HL-60/S4 treated with phorbol 12-myristate 13-acetate at 8.2 ng/mL for 4 days and 3 days (cell line): ENCODE measurements around the gene MMP24OS.

ENCODE experiments used
- in situ Hi-C: fragments of 300-500 bp; cut with MboI; formaldehyde crosslinking; loops from 2 replicates; pipeline ENCODE4 v1.15.0; 2022; ENCODE audit warnings: low sequenced_read_pairs

The MMP24OS gene

DNA sequence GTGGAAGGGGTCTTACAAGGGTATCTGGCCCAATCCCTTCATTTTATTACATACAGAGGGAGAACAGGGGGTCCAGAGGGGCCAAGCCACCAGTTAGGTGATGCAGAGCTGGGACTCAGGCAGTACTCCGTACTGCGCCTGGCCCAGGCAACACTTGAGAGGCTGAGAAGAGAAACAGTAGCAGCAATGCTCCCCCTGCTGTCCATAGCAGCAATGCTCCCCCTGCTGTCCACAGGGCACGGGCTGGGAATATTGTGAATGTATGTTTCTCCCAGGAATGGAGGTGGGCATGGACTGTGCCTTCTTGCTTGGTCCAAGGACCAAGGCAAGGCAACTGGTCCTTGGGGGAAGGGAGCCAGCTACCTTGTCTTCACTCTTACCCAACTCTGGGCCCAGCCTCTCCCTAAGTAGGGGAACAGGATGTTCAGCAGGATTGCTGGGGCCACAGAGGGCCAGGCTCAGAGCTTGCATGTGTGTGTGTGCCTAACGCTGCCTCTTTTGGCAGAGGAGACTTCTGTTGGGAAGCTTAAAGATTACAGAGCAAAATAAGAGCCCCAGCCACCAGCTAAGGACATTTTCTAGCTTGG, 29.1 kb upstream of the MMP24OS start:
- in situ Hi-C loops: no loop called here

DNA sequence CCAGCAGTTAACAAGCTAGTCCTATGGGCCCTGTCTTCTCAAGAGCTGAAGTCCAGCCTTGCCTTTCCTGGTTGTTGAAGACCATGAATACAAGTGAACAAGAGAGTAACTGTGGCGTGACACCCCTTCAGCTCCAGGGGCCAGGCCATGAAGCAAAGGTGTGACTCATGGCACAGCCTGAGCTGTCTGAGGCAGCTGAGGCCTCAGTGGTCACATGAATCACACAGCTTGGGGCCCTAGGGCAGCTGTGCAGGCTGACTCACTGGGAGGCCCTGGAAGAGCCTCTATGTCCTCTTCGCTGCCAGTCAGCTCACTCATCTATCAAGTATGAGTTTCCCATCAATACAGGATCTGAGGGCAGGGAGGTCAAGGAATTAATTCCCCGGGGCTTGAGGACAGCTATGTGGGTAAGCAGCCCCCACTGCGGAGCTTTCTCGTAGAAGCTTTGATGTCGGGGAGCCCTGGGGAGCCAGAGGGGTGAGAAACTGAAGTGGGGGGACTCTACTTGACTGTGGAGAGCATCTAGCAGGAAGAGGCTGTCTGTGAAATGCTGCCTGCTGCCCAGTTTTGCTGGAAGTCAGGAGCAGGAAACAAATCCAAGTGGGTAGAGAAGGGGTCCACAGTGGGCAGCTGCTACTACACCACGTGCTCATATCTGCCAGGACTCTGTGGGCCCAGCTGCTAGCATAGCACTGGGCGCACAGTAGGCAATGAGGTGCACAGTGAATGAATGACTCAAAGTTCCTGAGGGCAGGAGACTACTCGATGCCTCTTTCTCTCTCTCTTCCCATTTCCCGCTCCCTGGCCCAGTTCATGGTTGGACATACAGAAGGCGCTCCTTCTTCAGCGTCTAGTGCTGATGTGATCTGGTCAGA, 28.0 kb upstream of the MMP24OS start:
- in situ Hi-C loops: no loop called here

DNA sequence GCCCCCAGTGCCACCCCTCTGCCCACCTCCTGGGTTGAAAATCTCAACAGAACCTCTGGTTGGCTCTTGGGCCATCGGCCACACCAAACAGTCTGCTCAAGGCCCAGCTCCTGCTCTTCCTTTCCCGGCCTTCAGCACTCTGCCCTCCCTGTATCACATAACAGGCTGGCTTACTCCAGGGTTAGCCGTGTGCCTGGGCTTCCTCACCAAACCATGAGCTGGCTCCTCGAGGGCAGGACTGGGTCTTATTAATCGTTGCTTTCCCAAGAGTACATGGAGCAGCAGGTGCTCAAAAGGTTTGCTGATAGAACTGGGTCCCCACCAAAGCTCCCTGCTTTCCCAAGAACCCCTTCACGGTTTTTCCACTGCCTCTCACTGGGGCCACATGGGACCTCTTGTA, 27.0 kb upstream of the MMP24OS start:
- in situ Hi-C loops: no loop called here

DNA sequence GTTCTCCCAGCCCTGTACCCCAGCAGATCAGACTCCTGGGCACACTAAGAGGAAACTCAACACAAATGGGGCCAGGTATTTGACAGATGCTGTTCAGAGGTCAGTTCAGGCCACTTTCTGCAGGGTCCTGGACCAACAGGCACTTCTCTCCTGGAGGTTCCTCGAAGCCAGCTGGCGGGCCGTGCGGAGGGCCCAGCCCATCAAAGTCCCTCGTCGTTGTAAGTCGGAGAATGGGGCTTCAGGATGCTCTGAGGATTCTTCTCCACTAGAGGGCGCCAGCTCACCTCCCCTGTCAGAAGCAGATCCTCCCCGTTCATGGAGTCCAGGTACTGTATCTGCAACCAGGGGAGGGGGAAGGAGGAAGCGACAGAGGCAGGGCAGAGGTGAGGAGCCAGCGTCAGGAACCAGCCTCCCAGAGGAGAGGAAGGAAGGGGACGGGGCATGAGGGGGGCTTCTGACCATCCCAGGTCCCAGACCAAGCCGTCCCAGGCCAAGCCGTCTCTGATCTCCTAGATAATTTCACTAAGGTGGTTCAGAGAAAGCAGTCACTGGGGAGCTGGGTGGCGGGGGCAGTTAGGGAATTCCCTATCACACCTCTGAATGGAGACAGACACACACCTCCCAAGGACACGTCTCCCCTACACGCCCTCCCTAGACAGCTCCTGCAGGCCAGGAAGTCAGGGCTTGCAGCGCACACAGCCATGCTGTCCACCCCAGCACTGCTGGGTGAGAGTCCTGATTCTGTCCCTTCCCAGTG, 26.0 kb upstream of the MMP24OS start:
- in situ Hi-C loops: no loop called here

DNA sequence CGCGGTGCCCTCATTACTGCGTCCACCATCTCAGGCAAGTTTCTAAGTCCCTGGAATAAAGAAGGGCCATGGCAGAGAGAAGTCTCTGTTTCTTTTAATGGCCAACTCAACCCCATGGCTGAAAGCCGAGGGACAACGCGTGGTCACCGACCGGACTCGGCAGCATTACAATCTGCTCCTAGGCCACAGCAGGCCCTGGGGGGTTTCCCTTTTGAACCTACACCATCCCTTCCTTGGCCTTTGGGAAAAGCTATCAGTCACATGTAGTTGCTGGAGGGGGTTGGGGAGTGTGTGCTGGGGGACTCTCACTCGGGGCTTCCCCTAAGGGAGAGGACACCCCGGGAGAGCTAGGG, 25.4 kb upstream of the MMP24OS start:
- in situ Hi-C loops: no loop called here

DNA sequence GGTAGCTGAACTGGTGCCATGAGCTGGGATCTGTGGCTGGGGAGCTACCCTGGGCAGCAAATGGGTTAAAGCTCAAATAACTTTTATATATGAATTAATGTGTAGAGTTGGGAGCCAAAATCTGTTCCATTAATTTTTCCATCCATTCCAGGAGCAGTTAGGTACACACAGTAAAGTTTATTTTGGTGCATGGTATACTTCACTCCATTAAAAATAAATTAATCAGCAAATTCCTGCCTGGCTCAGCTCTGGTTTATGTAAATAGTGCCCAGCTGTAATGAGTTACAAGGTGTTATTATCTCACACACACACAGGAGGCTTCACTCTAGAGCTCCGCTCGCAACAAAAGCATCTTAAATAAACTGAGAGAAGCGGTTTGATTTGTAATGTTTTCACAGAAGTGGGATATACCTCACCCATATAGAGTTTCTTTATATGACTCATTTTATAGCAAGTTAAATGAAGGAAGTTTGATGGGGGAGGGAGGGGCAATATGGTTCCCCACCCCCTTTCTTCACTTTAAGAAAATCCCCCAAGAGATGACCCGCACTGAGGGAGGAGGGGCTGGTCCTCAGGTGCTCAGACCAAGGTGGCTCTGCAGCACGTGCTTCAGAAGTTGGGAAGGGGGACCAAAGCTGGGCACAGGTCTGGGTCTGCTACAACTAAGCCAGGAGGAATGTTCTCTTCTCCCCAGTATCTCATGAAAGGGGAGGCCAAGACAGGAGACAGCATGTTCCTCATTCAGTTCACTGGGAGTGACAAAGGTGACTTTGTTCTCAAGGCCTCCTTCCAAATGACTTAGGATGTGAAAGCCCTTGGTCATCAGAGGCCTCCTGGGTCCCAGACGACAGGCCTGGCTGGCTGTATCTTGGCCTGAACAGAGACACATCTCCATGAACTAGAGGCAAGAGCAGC, 24.8 kb upstream of the MMP24OS start:
- in situ Hi-C loops: no loop called here

DNA sequence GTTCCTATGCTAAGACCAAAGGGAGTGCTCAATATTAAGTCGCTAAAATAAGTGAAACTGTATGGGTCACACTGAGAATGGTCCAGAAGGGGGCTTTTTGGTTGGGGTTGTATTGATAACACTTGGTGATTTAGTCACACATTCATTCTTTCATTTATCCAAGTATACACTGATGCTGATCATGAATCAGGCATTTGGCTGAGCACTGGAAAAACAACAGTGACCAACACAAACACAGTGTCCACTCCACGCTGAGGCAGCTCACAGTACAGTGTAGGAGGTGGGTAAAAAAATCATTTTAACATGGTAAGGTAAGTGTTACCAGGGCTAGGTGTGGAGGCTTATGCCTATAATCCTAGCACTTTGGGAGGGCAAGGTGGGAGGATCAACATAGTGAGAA, 23.5 kb upstream of the MMP24OS start:
- in situ Hi-C loops: no loop called here

DNA sequence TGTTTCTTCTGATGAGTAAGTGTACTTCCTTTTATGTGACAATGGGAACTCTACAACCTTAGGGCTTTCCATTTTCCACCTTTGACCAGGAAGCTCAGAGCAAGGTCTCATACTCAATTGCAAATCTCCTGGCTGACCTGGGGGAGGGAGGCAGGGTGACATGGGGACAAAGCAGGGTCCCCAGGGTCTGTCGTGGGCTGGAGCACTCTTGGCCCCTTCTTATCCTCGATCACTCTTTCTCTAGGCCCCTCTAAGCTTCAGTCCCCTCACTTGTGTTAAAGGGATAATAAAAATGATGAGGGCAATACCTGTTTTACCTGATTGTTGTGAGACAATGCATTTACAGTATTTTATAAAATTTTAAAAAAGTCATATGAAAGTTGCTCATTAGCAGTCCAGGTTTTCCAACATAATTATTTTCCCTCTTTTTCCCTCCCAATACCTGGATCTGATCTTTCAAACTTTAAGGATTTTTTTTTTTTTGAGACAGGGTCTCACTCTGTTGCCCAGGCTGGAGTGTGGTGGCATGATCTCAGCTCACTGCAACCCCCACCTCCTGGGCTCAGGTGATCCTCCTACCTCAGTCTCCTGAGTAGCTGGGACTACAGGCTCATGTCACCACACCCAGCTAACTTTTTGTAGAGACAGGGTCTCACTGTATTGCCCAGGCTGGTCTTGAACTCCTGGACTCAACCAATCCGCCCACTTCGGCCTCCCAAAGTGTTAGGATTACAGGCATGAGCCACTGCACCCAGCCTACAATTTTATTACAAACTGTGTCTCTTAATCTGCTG, 22.7 kb upstream of the MMP24OS start:
- in situ Hi-C loops: no loop called here

DNA sequence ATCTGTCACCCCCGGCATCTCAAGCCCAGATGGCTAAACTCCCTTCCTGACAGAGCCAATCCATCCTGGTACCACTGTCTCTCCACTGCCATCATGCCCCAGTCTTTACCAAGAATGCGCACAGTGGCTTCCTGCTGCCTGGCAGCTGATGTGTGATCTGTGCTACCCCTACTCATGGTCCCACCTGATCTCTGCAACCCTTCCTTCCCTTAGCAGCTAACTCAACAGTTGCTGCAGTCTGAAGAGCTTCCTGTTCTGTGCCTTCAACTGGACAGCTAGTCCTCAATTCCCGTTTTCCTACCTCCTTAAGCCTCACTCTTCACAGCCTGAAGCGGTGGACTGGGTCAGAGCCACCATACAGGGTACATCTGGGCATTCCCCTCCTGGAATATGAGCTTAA, 21.9 kb upstream of the MMP24OS start:
- in situ Hi-C loops: no loop called here

DNA sequence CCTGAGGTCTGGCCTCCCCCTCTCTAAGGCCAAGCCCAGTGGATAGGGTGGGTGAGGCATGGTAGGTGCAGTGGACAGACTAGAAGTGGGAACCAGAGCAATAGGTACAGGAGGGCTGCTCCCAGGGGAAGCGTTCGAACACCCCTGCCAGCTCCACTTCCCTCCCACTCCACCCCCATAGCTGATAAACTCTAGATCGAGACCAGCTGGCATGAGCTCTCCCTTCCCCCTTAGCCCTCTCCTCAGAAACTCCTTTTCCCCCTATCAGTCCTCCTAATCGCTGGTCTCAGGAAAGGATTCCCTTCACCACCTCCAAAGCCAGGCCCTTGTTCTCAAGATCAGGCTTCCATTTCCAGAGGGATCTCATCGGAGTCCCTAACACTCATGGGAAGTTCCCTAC, 20.3 kb upstream of the MMP24OS start:
- in situ Hi-C loops: no loop called here

DNA sequence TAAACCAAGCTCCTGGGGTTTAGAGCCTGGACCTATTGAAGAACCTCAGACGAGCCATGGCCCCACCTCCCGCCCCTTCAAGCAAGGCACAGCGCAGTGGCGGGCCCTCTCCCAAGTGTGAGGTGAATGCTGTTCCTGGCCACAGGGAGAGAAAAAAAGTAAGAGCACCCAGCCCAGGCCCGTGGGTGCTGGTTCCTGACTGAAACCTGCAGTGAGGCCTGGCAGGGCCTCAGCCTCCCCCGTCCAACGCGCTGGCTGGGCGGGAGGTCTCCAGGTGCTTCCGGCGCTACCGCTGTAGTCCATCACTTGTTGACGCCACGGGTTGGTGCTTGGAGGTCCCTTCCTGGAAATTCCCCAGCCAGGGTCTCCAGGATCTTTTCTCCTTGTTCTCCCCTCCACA, 19.8 kb upstream of the MMP24OS start:
- in situ Hi-C loops: no loop called here

DNA sequence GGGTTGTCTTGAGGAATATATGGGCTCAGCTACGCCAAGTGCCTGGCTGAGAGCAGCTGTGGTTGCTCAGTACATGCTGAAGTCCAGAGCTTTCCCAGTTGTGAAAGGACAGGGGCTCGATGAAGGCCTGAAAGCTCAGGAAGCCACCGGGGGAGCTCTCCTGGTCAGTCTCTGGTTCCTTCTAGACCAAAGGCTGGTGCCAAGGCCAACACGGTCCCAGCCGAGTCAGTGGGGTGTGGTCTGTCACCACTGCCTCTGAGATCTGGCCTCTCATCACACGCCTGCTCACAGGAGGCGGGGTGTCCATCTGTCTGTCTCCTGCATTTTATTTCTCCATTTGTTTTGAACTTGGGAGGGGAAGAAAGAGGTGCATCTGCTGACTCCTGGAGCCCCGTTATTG, 19.2 kb upstream of the MMP24OS start:
- in situ Hi-C loops: no loop called here

DNA sequence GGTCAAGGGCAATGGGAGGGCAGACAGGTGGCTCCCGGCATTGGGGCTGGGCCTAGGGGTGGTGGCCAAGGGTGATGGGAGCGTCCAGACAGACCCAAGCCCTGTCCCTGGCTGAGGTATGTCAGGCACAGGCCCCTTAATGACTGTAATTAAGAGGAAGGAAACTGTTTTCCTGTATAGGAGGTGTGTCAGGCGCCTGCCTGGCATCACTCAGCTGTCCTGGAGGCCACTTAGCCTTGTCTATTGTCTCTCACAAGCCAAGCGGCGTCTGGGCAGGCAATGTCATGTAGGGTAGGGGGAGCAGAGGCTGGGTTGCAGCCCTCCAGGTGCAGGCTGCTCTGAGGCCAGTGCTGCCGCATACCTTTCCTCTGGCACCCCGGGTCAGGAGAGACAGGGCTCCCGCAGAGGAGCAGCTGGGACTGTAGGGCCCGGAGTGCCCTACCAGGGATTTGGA, 18.2 kb upstream of the MMP24OS start:
- in situ Hi-C loops: no loop called here

DNA sequence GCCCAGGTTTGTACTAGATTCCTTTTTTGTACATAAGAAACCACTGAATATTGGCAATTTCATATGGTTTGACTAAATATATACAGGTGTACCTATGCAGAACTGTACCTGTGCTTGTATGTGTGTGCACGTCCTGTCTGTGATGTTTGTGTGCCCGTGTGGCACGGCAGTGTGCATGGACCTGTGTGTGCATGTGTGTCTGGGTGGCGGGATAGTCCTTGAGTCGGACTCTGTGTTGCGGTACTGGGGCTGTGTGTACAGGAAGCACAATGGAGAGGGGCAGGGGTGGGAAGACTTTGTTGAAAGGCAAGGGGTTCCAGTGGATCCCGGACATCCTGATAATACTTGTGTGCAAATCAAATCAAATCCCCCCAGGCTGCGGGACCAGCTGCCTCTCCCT, 17.8 kb upstream of the MMP24OS start:
- in situ Hi-C loops: no loop called here

DNA sequence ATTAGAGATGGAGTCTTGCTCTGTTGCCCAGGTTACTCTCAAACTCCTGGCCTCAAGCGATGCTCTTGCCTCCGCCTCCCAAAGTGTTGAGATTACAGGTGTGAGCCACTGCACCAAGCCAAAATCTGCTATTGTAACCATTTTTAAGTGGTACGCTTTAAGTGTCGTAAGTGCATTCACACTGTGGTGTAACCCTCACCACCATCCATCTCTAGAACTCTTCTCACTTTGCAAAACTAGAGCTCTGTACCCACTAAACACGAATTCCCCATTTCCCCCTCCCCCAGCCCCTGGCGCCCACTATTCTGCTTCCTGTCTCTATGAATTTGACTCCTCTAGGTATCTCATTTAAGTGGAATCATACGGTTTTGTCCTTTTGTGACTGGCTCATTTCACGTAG, 17.1 kb upstream of the MMP24OS start:
- in situ Hi-C loops: no loop called here

DNA sequence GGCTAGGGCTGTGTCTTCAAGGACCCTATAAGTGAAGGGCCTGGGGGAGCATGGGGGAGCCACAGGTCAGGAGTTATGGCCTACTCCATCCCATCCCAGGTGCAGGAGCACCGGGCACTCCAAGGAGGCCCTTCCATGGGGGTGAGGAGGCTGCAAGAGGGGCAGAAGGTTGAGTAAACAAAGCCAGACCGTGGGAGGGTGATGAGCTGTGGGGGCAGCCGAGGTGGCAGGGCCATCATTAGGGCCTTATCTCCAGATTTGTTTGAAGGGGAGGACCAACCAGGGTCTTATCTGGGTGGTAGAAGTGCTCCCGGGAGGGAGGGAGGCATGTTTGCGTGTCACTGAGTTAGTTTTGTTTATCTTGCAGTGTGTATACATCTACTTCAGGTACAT, 16.4 kb upstream of the MMP24OS start:
- in situ Hi-C loops: no loop called here

DNA sequence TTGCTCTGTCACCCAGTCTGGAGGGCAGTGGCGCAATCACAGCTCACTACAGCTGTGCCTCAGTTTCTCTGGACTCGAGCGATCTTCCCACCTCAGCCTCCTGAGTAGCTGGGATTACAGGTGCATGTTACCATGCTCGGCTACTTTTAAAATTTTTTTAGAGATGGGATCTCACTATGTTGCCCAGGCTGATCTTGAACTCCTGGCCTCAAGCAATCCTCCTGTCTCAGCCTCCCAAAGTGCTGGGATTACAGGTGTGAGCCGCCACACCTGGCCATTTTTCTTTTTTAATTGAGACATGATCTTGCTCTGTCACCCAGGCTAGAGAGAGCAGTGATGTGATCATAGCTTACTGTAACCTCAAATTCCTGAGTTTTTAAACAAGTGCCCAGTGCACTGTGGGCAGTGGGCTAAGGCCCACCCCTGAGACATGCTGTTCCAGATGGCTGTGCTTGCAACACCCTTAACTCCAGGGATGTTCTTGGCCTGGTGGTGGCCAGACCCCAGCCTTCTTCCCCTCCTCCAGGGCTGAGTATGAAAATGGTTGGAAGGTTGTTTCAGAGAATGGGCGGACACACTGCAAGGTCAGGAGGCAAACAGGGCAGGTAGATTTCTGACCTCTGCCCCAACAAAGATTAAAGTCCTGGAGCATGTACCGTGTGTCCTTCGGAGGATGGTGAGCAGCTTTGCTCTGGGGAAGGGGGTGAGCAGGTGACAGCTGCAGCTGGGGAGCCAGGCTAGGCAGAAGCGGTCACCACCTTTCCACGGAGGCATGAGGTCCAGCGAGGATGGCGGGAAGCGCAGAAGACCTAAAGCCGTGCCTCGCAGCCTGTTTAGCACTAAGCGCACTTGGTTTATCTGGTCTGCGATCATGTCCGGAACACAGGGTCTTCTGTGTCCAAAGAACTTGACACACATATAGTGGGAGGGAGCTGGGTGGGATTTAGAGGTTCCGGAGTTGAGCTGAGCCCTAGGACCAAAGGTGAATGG, 15.7 kb upstream of the MMP24OS start:
- in situ Hi-C loops: no loop called here

DNA sequence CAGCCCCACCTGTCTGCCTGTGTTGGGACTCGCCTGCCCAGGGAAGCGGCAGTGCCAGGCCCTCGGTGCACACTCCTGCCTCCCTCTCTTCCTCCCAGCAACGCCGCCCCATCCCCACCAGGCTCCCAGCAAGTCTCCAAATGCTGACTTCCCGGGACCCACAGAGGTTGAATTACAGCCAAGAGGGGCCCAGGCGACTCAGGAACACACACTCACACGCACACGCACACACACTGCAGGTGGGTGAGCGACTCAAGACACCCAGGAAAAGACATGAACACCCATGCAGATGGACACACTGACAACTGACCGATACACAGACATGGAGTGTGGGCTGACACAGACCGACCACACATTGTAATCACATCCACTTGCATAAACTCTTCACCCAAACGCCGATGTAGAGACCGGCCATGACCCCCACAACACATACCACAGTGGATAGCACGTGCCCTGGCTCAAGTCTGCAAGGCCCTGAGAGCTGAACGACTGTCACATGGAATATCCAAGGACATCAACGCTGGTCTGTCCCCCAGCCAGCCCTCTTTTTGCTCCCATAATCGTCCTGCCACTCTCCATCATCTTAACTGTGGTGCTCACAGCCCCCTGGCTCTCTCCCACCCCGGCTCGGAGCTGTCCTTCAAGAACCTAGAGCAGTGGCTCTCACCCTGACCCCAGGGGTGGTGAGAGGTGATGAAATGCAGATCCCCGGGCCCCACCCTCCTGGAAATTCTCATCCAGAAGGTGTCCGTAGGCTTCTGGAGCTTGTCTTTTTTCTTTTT, 14.8 kb upstream of the MMP24OS start:
- in situ Hi-C loops: no loop called here
